Aorta (tissue), 5 donors: ENCODE data around the gene APOL4. TPM values are rescaled to one million over a fixed set of nuclear protein-coding genes. Genes with fewer than 3 reads are reported as not detected.

Source experiments
- ATAC-seq: fragments of 200-7000 bp; cut with Tn5 transposase; one replicate; pipeline ENCODE4 v1.9.1; 2022; ENCODE audit warnings: moderate library complexity; ENCODE audit not compliant: low FRiP score
- DNase-seq, 2 donors: peaks; one replicate each; pipeline ENCODE4 v3.0.0-alpha.2; 2020
- H3K27ac ChIP-seq, 2 donors: one replicate each; pipeline ENCODE4 v1.5.1; 2013; ENCODE audit warnings: low read length in 2 of 2, mild to moderate bottlenecking in 2 of 2, moderate library complexity in 2 of 2, control low read depth in 1 of 2, inconsistent platforms in 1 of 2, low read depth in 1 of 2
- H3K27me3 ChIP-seq, 2 donors: one replicate each; pipeline ENCODE4 v1.6.1; 2013; ENCODE audit warnings: control low read depth in 1 of 2, low read length in 1 of 2, mild to moderate bottlenecking in 1 of 2, moderate library complexity in 1 of 2; ENCODE audit not compliant: insufficient read depth in 2 of 2, control insufficient read depth in 1 of 2
- H3K36me3 ChIP-seq, 2 donors: one replicate each; pipeline ENCODE4 v1.6.1; 2013; ENCODE audit warnings: control low read depth in 1 of 2, low read length in 1 of 2, mild to moderate bottlenecking in 1 of 2; ENCODE audit not compliant: insufficient read depth in 2 of 2, control insufficient read depth in 1 of 2
- H3K4me1 ChIP-seq, 2 donors: one replicate each; pipeline ENCODE4 v1.6.1; 2013; ENCODE audit warnings: low read length in 2 of 2, control low read depth in 1 of 2, mild to moderate bottlenecking in 1 of 2, moderate library complexity in 1 of 2; ENCODE audit not compliant: insufficient read depth in 2 of 2, control insufficient read depth in 1 of 2
- H3K4me3 ChIP-seq, 2 donors: one replicate each; pipeline ENCODE4 v1.5.1; 2013; ENCODE audit warnings: low read length in 2 of 2, control low read depth in 1 of 2, mild to moderate bottlenecking in 1 of 2
- H3K9me3 ChIP-seq: one replicate; pipeline ENCODE4 v1.6.1; 2013; ENCODE audit warnings: mild to moderate bottlenecking, low read length; ENCODE audit not compliant: control insufficient read depth
- WGBS, 2 donors: extraction: QIAGEN DNeasy Blood & Tissue Kit; methylation state at CpG; one replicate each; pipeline ENCODE4 v1.1.7; 2013; 5-methylcytosine and 5-hydroxymethylcytosine counted together
- intact Hi-C, 2 donors: fragments of 100-400 bp; cut with DNase I; formaldehyde crosslinking; loops; one replicate each; pipeline versions ENCODE4 v1.14.2 to v1.15.0; 2022
- polyA plus RNA-seq, 2 donors: library from polyadenylated mRNA; stranded (reverse); fragments of 200-250 nt; gene quantifications; one replicate each; pipeline ENCODE4 v1.2.3, GENCODE V29; 2013
- total RNA-seq, 2 donors: library from RNA; stranded (reverse); fragmentation: NEBNext Ultra II Directional; extraction: Animal tissue kit (Norgen Biotek cat#: 25700); gene quantifications; one replicate each; pipeline ENCODE4 v1.2.1, GENCODE V29; 2021
- donor health status: healthy with polysubstance abuse.
- donor health status: Bipolar disorder and iron deficiency.
- donor health status: DM: no; HTN: no; CAD: no.
- donor health status: DM: no; HTN: no; CAD: no.
- donor health status: DM: yes; HTN: yes; CAD: no.

The APOL4 gene
- total and polyA plus RNA-seq, 4 donors, result 0.82 to 10.5 (median 4.4) TPM

DNA sequence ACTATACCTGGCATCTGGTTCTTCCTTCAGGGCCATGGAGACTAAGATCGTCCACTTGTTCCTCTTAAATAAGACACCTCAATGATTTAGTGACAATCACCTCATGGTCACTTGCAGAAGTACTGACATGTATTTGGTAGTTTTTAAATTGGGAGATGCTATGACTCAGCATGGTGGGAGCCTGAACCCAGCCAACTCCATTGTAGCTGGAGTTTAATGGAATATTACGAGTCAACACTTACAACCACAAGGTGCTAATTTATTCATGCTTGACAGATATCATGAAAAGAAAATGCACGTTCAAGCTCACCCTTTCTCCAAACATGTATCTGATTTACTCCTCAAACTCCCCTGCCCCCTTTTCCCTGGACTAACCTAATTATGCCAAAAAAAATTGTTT lies 24.4 kb downstream of the APOL4 start:
- intact Hi-C loops, result no loop called here
- Histone ChIP-seq H3K4me3 (no peak overlapping the region), H3K36me3 (no peaks in the 10 kb centered on the region), H3K4me1 (no peaks in the 10 kb centered on the region), H3K9me3 (no peaks in the 10 kb centered on the region), H3K27me3 (no peaks in the 10 kb centered on the region), H3K27ac (no peak overlapping the region)
- ATAC-seq, result no peak
- 72 to 86% methylated on average over 3 of the region's 3 CpGs for WGBS, 2 donors
- DNase-seq, result no peak

DNA sequence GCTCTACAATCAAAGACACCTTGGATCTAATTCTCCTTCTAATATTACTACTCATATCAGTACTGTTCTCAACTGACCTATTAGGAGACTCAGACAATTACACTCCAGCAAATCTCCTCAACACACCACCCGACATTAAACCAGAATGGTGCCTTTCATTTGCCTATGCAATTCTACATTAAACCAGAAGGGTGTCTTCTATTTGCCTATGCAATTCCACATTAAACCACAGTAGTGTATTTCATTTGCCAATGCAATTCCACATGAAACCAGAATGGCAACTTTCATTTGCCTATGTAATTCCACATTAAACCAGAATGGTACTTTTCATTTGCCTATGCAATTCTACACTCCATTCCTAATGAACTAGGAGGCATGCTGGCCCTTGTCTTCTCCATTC lies 25.7 kb downstream of the APOL4 start:
- intact Hi-C loops, result no loop called here
- H3K36me3 ChIP-seq, result no peaks in the 10 kb centered on the region
- DNase-seq (no peak), ATAC-seq (no peak)
- no peaks in the 10 kb centered on the region for H3K4me1 ChIP-seq
- H3K27ac ChIP-seq, result no peak overlapping the region
- no peaks in the 10 kb centered on the region for H3K27me3 ChIP-seq
- H3K4me3 ChIP-seq, result no peak overlapping the region
- no peaks in the 10 kb centered on the region for H3K9me3 ChIP-seq
- WGBS, 2 donors, result 49% methylated on average over 1 of the region's 1 CpG

DNA sequence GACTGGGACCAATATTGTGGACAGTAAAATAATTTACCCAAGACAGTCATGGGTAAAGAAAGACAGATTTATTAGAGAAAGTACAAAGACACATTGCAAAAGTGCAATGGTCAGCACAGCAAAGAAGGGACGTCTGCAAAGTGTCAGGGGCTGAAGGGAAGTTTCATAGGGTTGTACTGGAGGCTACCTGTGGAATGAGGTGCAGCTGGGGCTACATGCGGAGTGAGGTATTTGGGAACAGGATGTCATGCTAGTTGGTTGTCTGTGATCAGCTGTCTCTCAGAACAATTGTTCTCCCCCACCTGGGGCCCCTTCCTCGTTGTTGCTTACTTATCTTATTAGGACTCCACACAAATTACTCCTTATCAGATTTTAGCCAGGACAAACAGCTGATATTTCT lies 29.7 kb downstream of the APOL4 start:
- Histone ChIP-seq H3K27ac (no peak overlapping the region), H3K4me3 (no peak overlapping the region), H3K36me3 (no peaks in the 10 kb centered on the region), H3K9me3 (no peaks in the 10 kb centered on the region), H3K4me1 (no peaks in the 10 kb centered on the region), H3K27me3 (no peaks in the 10 kb centered on the region)
- intact Hi-C loops, result no loop called here
- 67 to 68% methylated on average over 3 of the region's 3 CpGs for WGBS, 2 donors
- DNase-seq, result no peak
- no peak for ATAC-seq

DNA sequence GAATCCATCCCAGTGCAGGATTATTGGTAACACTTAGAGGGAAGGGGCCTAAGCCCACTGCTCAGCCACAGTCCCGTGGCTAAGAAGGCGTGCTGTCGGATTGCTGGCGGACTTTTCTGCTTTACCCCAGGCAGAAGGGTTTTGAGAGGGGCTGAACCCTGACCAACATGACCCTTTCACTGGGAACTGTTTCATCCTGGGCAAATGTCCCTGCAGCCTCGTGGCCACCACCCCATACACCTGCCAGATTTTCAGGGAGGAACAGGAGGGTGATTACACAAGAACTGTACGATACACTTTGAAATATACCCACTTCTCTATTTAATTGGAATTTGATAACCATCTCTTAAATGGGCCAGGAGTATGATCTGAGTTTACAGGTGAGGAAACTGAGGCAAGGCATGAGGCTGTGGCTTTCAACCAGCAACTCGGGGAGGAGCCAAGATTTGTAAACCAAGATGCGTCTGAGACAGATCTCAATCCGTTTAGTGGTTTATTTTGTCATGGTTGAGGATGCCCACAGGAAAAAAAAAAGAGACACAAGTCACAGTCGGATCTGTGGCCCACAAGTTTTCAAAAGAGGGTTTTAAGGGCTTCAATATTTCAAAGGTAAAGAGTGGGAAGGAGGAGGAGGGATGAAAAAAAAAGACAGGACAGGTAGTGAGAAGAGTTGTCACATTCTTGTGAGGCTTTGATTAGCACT lies 34.9 kb downstream of the APOL4 start:
- no peaks in the 10 kb centered on the region for H3K27me3 ChIP-seq
- no peaks in the 10 kb centered on the region for H3K9me3 ChIP-seq
- no peaks in the 10 kb centered on the region for H3K4me1 ChIP-seq
- no peak for ATAC-seq
- H3K36me3 ChIP-seq, result no peaks in the 10 kb centered on the region
- no peak overlapping the region for H3K4me3 ChIP-seq
- DNase-seq, result no peak
- no peak overlapping the region for H3K27ac ChIP-seq
- intact Hi-C loops, result no loop called here
- 85 to 89% methylated on average over 10 of the region's 10 CpGs for WGBS, 2 donors

DNA sequence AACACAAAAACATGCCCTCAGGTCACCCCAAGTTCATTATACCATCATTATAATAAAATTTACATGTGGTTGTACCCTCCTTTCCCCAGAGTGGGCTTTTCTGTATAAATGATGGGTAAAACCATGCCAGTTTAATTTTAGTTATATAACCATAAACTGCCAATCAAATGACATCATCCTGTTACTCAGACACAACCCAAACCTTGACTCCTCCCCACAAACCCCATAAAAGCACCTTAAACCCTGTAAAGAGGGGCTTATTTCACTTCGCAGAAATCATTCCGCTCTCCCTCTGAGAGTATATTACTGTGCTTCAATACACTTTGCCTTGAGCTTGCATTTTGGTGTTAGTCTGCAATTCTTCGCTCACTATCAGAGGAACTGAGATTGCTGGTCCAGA lies 35.5 kb downstream of the APOL4 start:
- 97 to 98% methylated on average over 3 of the region's 3 CpGs for WGBS, 2 donors
- no peaks in the 10 kb centered on the region for H3K4me1 ChIP-seq
- ATAC-seq (no peak), DNase-seq (no peak)
- H3K27ac ChIP-seq, result no peak overlapping the region
- H3K4me3 ChIP-seq, result no peak overlapping the region
- H3K9me3 ChIP-seq, result no peaks in the 10 kb centered on the region
- intact Hi-C loops, result no loop called here
- no peaks in the 10 kb centered on the region for H3K36me3 ChIP-seq
- H3K27me3 ChIP-seq, result no peaks in the 10 kb centered on the region

DNA sequence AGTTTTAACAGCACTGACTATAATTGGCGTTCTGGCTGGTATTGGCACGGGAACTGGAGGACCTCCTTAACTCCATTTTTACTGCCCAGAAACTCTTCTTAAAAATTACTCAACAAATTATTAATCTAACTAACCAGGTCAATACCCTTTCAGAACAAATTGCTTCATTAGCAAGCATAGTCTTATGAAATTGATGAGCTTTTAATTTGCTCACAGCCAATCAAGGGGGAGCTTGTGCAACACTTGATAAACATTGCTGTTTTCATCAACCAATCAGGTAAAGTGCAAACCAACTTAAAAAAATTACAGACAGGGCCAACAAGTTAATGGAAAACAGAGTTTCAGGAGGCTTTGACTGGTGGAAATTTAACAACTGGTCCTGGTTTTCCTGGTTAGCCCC lies 36.5 kb downstream of the APOL4 start:
- no peaks in the 10 kb centered on the region for H3K27me3 ChIP-seq
- no peaks in the 10 kb centered on the region for H3K36me3 ChIP-seq
- DNase-seq (no peak), ATAC-seq (no peak)
- intact Hi-C loops, result no loop called here
- no peaks in the 10 kb centered on the region for H3K4me1 ChIP-seq
- H3K9me3 ChIP-seq, result no peaks in the 10 kb centered on the region
- 95% methylated on average over 2 of the region's 2 CpGs for WGBS, 2 donors
- no peak overlapping the region for H3K27ac ChIP-seq
- no peak overlapping the region for H3K4me3 ChIP-seq

DNA sequence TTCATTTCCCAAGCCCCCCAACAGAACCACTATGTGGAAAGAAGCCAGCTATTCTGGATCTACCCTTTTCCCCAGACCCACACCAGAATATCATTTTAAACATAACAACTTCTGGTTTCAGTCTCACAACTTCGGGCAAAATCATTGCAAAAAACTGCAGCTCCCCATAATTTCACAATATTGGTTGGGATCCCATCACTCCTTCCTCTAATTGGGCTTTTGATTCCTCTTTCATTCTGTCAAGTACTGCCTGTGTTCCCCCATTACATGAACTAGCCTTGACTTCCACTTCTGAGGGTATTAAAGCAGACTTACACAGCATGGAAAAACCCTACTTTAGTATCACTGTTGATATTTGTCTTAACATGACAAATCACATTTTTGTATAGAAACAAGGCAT lies 37.0 kb downstream of the APOL4 start:
- ATAC-seq (no peak), DNase-seq (no peak)
- no peak overlapping the region for H3K27ac ChIP-seq
- intact Hi-C loops, result no loop called here
- H3K4me1 ChIP-seq, result no peaks in the 10 kb centered on the region
- no peak overlapping the region for H3K4me3 ChIP-seq
- H3K9me3 ChIP-seq, result no peaks in the 10 kb centered on the region
- no peaks in the 10 kb centered on the region for H3K36me3 ChIP-seq
- 91 to 97% methylated on average over 1 of the region's 1 CpG for WGBS, 2 donors
- no peaks in the 10 kb centered on the region for H3K27me3 ChIP-seq

DNA sequence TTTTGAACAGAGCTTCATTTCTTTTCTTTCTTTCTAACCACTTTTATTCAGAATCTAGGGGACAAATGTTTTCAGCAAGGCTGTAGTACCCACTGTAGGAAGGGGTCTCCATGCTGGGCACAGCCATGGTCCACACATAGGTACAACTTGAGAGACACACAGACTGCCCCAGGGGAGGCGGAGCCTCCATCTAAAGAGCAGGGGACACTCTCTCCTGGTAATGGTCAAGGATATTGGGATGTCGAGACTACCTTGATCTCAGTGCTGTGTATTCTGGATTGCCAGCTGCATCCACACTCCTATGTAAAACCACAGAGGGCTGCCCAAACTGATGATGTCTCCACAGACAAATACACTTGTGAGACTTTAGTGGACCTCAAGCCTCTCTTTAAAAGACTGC lies 38.1 kb downstream of the APOL4 start:
- WGBS, 2 donors, result 96 to 99% methylated on average over 2 of the region's 2 CpGs
- Histone ChIP-seq H3K27ac (no peak overlapping the region), H3K27me3 (no peaks in the 10 kb centered on the region), H3K4me3 (no peak overlapping the region), H3K4me1 (no peaks in the 10 kb centered on the region), H3K9me3 (no peaks in the 10 kb centered on the region), H3K36me3 (no peaks in the 10 kb centered on the region)
- no peak for DNase-seq
- ATAC-seq, result no peak
- intact Hi-C loops, result no loop called here

DNA sequence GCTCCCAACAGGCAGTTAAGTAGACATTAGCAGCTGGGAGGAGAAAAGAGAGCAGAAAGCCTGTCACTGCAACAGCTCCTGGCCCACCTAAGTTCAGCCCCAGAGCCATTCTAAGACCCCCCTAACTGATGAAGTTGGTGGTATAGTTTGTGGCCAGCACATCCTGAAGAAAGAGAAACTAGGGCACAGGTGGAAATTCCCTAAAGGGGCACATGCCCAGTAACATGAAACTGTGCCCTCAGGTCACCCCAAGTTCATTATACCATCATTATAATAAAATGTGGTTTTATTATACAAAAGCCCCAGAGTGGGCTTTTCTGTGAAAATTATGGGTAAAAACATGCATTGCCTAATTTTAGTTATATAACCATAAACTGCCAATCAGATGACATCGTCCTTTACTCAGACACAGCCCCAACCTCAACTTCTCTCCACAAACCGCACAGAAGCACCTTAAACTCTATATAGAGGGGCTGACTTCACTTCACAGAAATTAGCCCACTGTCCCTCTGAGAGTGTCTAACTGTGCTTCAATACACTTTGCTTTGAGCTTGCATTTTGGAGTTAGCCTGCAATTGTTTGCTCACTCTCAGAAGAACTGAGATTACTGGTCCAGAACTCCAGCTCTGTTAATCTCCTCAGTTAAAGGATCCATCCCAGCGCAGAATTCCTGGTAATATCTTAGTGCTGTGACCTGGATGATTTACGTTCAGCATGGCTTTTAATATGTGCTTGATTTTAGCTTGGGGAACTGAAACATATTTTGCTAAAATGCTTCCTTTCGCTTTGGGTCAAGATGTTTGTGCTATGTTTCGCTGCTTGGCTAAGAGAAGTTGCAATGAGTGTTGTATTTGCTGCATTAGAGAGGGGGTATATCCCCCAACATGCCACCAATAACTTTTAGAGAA lies 39.2 kb downstream of the APOL4 start:
- Histone ChIP-seq H3K4me3 (no peak overlapping the region), H3K27me3 (no peaks in the 10 kb centered on the region), H3K4me1 (no peaks in the 10 kb centered on the region), H3K9me3 (no peaks in the 10 kb centered on the region), H3K36me3 (no peaks in the 10 kb centered on the region), H3K27ac (no peak overlapping the region)
- ATAC-seq (no peak), DNase-seq (no peak)
- intact Hi-C loops, result no loop called here
- 81 to 82% methylated on average over 6 of the region's 6 CpGs for WGBS, 2 donors
